Activated CD8-positive, alpha-beta memory T cell treated with anti-CD3 and anti-CD28 coated beads, Interleukin-2, amount 50 U/mL, for 1 hour (primary cell): ENCODE data around the gene ATP6AP1.
A peak's percentile ranks its signal among the peaks of the same experiment; 100 is the strongest.
"Not testable (repeated sequence)": the region's sequence is repeated elsewhere in the genome, so short reads cannot be mapped to it uniquely, and the experiment has no call there.

ENCODE experiments used
- DNase-seq: peaks from one replicate; pipeline ENCODE4 v3.0.0-alpha.2; 2020; ENCODE audit errors: extremely low read depth

Gene ATP6AP1

DNA sequence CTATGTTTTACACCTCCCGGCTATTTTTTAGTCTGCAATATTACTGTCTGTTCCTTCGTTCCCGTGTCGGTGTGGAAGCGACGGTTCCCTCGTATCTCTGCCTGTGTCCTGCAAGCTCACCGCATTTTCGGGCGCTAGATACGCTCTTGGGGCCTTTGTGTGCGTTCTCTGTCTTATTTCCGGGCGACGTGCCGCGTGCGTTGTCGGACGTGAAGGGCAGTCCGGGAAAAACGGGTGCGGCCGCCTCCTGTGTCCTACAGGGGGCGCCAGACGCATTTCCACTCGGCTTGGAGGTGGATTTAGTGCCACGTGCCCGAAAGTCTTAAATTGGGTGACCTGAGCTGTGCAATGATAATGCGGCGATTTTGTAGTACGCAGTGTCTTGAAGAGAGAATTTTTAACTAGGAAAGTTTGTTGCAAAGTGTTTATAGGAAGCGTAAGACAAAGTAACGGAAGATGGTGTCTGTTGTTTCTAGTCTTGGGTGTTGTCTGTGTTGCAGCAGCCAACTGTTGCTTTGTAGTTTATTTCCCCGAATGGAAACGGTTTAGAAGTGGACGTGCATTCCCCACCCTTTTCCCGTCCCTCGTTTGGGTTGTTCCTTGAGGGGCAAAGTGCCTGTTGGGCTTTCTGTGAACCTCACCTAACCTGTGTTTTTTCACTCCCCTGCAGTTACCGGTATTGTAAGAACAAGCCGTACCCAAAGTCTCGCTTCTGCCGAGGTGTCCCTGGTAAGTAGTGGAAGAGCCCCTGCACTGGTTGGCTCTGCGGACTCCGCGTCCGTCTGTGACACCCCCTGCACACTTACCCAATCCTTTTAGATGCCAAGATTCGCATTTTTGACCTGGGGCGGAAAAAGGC is 29.6 kb upstream of the ATP6AP1 start:
- DNase-seq, result peak; percentile 51

DNA sequence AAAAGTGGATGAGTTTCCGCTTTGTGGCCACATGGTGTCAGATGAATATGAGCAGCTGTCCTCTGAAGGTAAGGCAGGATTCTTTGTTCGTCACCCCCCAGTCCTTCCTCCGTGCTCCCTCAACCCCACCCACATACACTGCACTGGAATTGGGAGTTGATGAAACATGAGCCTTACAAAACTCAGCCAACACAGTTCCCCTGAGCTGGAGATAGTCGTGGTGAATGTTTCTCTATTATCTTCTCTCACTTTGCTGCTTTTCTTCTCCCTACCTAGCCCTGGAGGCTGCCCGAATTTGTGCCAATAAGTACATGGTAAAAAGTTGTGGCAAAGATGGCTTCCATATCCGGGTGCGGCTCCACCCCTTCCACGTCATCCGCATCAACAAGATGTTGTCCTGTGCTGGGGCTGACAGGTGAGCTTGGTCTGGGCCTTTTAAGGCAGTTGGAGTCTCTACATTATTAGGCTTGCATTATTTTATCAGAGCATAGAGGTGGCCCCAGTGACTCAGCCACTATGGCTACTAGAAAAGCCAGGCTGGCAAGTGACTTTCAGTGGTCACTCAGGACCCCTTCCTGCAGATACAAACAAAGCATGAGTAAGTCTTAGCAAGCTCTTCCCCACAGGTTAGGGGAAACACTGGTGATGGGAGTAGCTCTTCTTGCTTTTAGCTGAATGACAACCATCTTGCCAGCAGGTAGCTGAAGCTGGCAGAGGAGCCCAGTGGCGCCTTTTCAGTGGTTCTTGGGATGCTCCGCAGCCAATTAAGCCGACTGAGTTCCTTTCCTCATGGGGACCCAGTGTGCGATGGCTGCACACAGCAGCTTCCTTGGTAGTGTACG is 28.7 kb upstream of the ATP6AP1 start:
- DNase-seq, result no peak

DNA sequence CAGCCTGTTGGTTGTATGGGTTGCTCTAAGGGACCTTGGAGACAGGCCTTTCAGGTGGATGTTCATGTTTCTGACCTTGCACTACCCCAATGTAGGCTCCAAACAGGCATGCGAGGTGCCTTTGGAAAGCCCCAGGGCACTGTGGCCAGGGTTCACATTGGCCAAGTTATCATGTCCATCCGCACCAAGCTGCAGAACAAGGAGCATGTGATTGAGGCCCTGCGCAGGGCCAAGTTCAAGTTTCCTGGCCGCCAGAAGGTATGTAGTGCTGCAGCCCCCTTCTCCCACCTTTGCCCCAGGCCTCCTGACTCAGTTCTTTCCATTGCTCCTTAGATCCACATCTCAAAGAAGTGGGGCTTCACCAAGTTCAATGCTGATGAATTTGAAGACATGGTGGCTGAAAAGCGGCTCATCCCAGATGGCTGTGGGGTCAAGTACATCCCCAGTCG is 28.1 kb upstream of the ATP6AP1 start:
- DNase-seq, result not testable (repeated sequence)

DNA sequence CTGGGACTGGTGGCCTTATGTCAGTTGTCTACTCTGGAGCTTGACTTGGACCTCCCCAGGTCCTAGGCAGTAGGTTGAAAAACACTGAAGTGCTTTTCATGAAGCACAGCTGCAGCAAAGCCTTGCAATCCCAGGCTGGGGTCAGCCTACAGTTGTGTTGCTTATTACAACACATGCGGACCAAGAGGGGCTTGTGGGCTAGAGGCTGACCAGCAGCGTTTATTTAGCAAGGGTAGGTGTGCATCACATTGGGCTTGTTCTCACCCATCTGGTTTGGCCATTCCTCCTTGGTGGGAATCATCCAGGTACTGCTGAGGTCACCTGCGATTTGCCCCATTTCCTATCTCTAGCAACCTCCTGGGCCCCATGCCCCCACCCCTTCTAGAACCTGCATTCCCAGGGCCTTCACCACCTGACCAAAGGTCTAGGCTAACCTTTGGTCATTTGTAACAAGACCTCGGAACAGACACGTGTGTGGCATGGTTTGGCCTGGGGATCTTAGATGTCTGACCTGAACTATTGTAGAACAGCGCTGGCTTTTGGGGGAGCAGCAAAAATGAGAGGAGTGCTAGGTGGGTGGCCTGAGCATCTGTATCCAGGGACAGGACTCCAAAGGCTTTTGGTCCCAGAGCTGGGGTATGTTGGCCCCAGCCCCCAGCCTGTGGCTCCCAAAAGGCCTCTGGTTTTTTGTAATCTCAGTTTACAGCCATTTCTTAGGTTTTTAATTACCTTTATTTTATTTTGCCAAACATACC is 27.3 kb upstream of the ATP6AP1 start:
- DNase-seq, result no peak

DNA sequence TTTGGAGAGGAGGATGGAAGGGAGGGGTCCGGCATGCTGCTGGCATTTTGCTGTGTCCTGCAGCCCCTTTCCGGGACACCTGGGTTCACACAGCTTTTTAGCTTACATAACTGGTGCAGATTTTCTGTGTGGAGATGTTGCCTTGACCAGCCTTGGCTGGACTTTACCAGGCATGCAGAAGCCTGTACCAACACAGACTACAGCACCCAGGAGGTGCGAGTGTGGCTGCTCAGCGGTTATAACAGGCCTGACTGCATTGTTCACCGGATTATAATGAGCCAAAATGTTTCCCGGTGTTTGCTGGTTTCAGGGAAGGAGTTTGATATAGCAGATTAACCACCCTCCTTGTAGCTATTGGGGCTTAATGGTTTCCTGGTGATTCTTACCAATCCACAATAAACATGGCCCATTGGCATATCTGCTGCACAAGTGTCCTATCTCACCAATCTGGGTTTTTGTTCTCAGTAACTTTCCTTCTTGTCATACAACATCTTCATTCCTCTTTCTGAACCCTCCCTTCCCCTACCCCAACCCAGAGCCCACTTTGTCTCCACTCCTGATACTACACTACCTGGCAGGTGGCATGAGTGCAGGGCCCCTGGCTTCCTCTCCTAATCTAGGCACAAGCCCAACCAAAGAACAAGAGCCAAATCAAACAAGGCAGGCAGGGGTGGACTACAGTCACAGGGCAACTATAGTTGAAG is 26.4 kb upstream of the ATP6AP1 start:
- DNase-seq, result no peak

GRCh38 chrX:154402622-154403127 is 25.8 kb upstream of the ATP6AP1 start:
- DNase-seq, result no peak

DNA sequence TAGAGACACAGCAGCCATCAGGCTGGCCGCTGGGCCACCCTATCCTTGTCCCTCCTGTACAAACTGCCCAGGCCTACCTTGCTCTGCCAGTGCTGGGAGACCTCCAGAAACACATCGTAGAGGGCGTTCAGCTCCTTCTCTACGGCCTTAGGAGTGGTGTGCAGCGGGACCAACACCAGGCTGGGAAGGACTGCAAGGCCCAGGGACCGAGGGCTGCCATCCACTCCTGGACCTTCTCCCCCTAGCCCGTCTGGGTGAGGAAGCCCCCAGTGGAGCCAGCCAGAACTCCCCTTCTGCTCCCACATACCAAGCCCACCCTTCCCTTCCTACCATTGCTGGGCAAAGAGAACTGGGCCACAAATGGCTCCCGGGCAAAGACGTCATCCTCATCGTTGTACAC is 25.3 kb upstream of the ATP6AP1 start:
- DNase-seq, result no peak

DNA sequence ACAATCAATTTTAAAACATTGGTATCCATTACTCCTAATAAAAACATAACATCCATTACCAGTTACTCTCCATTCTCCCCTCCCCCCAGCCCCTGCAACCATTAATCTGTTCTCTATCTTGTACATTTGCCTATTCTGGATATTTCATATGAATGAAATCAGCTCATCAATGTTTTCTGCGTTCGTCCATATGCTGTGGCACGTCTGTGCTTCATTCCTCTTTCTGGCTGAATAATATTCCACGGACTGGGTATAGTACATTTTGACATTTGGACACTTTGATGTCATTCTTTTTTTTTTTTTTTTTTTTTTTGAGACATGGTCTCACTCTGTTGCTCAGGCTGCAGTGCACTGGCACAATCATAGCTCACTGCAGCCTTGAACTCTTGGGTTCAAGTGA is 24.6 kb upstream of the ATP6AP1 start:
- no peak for DNase-seq

DNA sequence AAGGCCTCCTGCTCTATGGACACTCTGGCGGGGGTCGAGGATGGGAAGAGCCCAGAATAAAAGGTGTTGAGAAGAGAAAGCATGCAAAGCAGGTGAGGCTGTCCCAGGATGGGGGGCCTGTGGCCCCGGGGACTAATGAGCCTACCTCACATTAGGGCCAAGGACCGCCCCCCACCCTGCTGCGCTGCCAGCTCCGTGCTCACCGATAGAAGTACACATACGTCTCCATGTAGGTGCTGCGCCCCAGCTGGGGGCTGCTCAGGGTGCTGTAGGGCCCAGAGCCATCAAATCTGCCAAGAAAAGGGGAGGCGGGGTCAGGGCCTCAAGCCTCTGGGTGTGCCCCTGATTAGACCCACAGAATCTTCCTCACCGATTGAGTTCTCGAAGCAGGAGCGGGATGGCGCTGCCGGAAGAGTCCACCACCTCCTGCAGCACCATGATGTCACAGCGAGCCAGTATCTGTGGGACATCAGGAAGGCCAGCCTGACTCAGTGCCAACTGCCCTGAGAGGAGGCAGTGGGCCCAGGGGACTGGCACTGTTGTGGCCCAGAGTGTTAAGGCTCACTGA is 23.8 kb upstream of the ATP6AP1 start:
- DNase-seq, result no peak

DNA sequence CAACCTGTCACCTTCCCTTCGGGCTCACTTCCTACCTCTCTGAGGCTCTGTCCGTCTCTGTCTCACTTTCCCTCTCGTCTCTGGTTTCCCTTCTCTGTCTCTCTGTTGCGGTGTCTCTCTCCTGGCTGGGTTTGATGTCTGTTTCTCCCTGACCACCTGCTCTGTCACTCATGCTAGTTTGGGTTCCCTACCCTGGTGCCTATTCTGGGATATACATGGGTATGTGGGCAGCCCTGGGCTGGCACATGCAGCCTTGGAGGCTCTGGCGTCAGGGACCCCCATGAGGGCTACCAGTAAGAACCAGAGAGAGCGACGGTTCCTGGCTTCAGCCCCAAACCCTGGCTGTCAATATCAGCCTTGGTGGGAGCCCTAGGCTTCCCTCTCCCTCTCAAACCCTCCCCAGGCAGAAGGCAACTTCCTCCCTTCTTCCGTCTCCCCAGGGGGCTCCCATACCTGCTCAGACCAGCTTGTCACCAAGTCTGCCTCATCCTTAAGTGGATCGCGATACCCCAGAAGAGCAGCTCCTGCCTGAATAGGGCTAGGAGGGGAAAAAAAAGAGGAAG is 19.7 kb upstream of the ATP6AP1 start:
- no peak for DNase-seq

- DNase-seq, result no peak
Observed at GRCh38 chrX:154409222-154409871, 19.1 kb upstream of the ATP6AP1 start, which contains the start of gene DNASE1L1. Gene DNASE1L1, minus strand, starts transcription at chrX:154409254. Its CDS starts 3,686 bp downstream, at chrX:154405568.

- DNase-seq, result no peak
Observed at GRCh38 chrX:154411981-154412340, 16.5 kb upstream of the ATP6AP1 start.

GRCh38 chrX:154412468-154412867 is 16.0 kb upstream of the ATP6AP1 start:
- DNase-seq, result no peak

DNA sequence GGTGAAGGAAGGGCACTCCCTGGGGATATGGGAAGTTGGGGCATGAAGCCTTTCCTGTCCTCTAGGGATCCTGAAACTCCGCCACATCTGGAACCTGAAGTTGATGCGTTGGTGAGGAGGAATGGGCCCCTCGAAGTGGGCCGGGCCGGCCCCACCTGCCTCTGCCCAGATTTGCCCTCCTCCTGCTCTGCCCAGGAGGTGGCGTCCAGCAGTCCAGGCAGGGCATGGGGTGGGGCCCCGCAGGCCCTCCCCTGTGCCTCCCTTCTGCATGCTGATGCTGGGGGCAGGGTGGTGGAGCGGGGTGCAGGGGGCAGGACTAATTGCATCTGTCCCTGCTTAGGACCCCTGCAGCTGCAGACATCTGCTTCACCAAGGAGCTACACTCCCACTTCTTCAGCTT is 15.3 kb upstream of the ATP6AP1 start:
- no peak for DNase-seq

DNA sequence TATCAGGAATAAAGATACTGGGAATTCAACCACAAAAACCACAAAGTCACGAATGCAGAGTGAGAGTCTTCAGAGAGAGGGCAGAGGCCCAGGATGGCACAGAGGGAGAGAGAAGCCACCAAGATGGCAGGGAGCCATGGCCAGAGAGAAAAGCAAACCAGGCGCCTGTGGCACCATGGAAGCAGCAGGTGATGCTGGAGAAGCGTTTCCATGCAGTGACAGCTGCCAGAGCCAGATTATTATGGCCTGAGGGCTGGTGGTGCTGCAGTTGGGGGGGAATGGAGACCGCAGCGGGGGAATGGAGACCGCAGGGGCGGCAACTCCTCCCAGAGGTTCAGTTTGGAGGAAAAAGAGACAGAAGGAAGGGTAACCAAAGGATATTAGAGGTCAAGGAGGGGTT is 11.3 kb upstream of the ATP6AP1 start:
- DNase-seq, result no peak

GRCh38 chrX:154419189-154419588 is 9.3 kb upstream of the ATP6AP1 start:
- no peak for DNase-seq

- DNase-seq, result no peak
Observed at GRCh38 chrX:154419688-154420401, 8.6 kb upstream of the ATP6AP1 start.

- DNase-seq, result no peak
Observed at GRCh38 chrX:154420402-154420756, 8.1 kb upstream of the ATP6AP1 start.
